ES-I3 (cell line): Measurements from ENCODE around the gene WDR54.
"Not testable (repeated sequence)": the region's sequence is repeated elsewhere in the genome, so short reads cannot be mapped to it uniquely, and the experiment has no call there.

Source experiments
- H3K36me3 ChIP-seq: 2 replicates; pipeline ENCODE4 v1.6.1; 2013; ENCODE audit warnings: mild to moderate bottlenecking, low read length, control low read depth, moderate library complexity; ENCODE audit not compliant: insufficient read depth
- H3K4me1 ChIP-seq: 2 replicates; pipeline ENCODE4 v1.6.1; 2013; ENCODE audit warnings: mild to moderate bottlenecking, control low read depth, low read length; ENCODE audit not compliant: insufficient read depth
- H3K9ac ChIP-seq: 2 replicates; pipeline ENCODE4 v1.6.1; 2013; ENCODE audit warnings: low read depth, mild to moderate bottlenecking, low read length, moderate library complexity
- H3K9me3 ChIP-seq: 2 replicates; pipeline ENCODE4 v1.6.1; 2013; ENCODE audit warnings: mild to moderate bottlenecking, low read length, moderate library complexity; ENCODE audit not compliant: control insufficient read depth, insufficient read depth

The WDR54 gene

DNA sequence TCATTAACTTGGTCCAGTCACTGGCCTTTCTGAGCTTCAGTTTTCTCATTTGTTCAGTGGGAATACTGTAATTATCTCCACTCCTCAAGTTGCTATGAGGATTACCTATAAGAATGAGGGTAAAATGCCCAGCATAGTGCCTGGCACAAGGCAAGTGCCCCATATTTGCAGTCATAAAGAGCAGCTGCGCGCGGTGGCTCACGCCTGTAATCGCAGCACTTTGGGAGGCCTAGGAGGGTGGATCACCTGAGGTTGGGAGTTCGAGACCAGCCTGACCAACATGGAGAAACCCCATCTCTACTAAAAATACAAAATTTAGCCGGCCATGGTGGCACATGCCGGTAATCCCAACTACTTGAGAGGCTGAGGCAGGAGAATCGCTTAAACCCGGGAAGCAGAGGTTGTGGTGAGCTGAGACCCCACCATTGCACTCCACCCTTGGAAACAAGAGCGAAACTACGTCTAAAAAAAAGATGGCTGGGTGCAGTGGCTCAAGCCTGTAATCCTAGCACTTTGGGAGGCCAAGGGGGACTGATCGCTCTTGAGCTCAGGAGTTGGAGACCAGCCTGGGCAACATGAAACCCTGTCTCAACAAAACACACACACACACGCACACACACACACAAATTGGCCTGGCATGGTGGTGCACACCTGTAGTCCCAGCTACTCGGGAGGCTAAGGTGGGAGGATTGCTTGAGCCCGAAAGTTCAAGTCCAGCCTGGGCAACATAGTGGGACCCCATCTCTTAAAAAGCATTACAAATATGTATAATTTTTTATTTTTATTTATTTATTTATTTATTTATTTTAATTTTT, 21.2 kb downstream of the WDR54 start:
- not testable (repeated sequence) for H3K9me3 ChIP-seq, H3K36me3 ChIP-seq
- H3K9ac ChIP-seq: peak overlapping the region; percentile 73
- peaks cover 31% of the 10 kb centered on the region for H3K4me1 ChIP-seq

DNA sequence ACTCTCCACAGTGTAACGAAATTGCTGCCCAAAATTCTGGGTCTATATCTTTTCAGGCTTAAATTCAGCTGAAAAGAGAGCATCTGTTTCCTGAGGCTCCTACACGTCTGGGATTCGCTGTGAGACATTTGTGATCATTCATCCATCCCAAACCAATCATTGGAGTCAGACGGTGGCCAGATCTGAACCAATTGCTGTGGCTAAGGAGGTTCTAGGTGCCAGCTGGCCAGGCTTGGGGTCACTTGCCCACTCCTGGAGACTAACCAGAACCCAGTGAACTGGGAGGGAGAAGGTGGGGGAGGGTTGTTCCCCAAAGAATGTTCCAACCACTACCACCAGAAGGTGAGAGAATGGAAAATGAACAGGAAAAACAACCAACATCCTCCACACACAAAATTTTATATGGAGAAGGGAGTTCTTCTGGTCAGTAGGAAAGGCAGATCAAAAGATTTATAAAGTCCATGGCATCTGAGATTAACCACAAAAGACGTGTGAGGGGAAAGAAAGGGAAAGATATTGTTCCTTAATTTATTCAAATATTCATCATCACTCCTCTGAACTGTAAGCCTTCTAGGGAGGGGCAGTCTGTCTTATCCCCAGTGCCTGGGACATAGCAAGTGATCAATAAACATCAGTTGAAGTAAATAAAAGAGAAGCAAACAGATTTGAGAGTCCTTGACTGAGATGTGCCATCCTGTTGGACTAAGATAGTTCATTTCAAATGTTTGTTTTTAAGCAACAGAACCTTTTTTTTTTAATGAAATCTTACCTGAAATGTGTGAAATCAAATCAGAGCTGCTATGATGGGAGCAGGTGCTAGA, 23.2 kb downstream of the WDR54 start:
- Histone ChIP-seq H3K4me1 (peaks cover 11% of the 10 kb centered on the region), H3K36me3 (no peaks in the 10 kb centered on the region), H3K9ac (no peak overlapping the region), H3K9me3 (no peaks in the 10 kb centered on the region)

DNA sequence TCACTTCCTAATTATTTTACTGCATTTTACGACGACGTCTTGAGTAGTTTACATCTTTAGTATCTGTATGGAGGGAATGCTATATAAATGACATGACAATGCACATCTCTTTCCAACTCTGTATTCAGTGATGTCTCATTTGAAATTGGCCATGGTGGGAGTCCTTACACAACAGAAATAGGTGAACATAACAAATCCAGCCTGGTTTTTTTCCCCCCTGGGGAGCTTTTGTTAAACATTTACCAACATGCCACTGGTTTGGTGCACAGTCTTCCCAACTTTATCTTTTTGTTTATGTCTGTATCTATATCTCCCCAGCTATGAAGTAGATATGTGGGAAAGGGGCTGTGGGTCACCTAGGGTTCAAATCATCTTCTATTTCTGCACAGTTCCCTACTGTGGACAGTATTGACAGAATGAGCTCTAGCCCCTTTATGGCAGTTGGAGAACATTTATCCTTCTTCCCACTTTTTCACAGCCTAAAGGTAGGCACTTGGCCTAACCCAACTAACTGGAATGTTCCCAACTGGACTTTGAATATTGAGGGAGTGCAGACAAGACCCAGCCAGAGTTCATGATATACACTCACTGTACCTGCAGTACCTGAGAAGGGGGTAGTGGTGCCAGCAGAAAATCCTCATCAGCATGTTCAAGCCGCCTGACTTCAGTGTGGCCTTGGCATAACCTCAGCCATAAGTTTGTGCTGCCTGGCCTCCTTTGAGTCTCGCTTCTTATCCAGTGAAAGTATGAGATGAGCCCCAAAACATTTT, 25.9 kb downstream of the WDR54 start:
- peaks cover 11% of the 10 kb centered on the region for H3K4me1 ChIP-seq

DNA sequence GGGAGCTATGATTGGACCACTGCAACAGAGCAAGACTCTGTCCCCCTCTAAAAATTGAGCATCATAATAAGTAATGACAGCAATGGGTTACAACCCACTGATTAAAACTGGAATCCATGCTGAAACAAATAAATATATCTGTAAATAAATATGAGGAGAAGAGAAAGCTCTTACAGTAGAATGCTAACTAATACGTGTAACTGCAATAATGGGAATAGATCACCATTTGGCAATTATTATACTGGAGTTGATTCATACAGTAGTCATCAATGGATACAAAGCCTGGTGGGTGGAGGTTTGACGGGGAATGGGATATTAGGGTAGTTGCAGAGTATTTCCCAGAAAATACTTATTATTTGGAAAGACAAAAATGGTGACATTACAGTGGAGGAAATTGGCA, 27.2 kb downstream of the WDR54 start:
- peaks cover 15% of the 10 kb centered on the region for H3K4me1 ChIP-seq
- H3K9me3 ChIP-seq: no peaks in the 10 kb centered on the region
- H3K9ac ChIP-seq: no peak overlapping the region
- no peaks in the 10 kb centered on the region for H3K36me3 ChIP-seq

More for the DNA sequence above, 25.9 kb downstream of the WDR54 start:
- Histone ChIP-seq H3K9ac (no peak overlapping the region), H3K36me3 (no peaks in the 10 kb centered on the region), H3K9me3 (no peaks in the 10 kb centered on the region)

DNA sequence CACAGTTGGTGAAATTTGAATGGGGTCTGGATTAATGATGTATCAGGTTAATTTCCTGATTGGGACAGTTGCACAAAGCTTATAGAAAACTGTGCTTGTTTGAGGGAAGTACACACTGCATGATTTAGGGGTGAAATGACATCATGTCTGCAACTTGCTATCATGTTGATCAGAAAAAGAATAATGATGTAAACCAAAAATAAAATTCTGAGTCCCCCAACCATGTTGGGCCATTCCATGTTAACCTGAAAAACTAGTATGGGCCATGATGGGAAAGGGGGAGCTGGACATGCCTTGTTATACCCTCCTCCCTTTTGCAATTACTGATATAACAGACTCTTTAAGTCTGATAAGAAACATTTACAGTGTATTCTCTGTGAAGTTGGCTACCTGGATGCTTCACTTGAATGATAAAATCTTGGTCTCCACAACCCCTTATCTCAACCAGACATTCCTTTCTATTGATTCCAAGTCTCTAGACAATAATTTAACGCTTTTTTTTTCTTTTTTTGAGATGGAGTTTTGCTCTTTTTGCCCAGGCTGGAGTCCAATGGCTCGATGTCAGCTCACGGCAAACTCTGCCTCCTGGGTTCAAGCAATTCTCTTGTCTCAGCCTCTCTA, 29.1 kb downstream of the WDR54 start:
- Histone ChIP-seq H3K4me1 (peaks cover 5% of the 10 kb centered on the region; the same call in 1 of the 2 replicates), H3K9ac (no peak overlapping the region), H3K36me3 (no peaks in the 10 kb centered on the region), H3K9me3 (no peaks in the 10 kb centered on the region)

DNA sequence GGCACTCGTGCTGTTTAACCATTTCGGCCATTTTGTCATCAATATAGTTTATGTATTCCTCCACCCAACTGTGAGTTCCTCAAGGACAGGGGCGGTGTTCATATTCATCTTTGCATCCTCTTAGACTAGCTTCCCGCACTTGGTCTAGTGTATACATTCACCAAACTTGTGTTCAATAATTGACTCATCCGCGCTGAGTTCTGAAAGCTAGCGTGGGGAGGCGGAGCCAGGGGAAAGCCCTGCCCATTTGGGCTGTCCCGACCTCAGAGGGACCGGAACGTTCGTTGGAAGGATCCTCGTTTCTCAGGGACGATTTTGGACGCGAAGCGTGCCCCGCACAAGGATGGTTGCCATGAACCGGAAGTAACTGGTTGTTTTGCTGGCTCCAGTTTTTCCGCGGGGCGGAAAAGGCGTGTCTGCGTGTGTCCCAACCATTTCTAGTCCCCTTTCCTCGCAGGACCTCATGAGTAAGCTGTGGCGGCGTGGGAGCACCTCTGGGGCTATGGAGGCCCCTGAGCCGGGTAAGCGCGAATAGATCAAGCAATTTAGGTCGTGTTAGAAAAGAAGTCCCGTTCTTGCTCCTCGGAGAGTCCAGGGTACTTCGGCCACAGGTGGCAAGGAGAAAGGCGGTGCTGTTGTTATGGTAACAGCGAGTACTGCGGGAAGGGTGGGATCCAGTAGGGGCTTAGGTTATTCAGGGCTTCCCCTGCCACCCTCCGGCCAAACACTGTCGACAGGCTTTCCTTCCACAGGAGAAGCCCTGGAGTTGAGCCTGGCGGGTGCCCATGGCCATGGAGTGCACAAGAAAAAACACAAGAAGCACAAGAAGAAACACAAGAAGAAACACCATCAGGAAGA, 33.4 kb downstream of the WDR54 start, which contains the start of gene INO80B:
TSS of gene INO80B (plus strand) at position 434 of the 858 bp plus-strand sequence. CDS start at position 464, 30 bp downstream.
- no peaks in the 10 kb centered on the region for H3K36me3 ChIP-seq
- H3K9ac ChIP-seq: peak within 1 kb of the TSS; percentile 95
- no peaks in the 10 kb centered on the region for H3K9me3 ChIP-seq
- peaks cover 16% of the 10 kb centered on the region for H3K4me1 ChIP-seq

DNA sequence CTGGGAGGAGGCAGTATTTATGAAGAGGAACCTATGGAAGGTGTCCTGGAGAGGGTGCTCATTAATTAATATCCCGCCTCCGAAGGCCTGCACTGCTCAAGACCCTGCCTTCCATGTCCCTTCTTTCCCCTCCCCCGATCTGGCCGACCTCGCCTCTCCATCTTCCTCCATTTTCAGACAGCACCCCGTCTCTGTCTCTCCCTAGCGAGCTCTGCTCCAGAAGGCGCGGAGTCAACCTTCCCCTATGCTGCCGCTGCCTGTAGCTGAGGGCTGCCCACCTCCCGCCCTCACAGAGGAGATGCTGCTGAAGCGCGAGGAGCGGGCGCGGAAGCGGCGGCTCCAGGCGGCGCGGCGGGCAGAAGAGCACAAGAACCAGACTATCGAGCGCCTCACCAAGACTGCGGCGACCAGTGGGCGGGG, 35.6 kb downstream of the WDR54 start:
- H3K36me3 ChIP-seq: no peaks in the 10 kb centered on the region
- H3K9ac ChIP-seq: peak overlapping the region; percentile 66
- peaks cover 16% of the 10 kb centered on the region for H3K4me1 ChIP-seq
- no peaks in the 10 kb centered on the region for H3K9me3 ChIP-seq

DNA sequence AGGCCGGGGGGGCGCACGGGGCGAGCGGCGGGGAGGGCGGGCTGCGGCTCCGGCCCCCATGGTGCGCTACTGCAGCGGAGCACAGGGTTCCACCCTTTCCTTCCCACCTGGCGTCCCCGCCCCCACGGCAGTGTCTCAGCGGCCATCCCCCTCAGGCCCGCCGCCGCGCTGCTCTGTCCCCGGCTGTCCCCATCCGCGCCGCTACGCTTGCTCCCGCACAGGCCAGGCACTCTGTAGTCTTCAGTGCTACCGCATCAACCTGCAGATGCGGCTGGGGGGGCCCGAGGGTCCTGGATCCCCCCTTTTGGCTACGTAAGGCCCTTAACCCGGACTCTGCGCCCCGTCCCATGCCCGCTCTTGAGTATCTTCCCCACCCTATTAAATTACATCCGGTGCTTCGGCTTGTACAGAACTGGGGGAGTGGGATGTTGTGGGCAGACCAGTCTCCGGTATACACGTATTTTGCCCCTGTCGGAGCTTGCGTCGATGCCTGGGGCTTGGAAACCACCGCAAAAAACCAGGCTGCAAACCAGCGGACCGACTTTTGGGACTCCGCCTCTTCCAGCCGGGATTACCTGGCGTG, 36.1 kb downstream of the WDR54 start:
- Histone ChIP-seq H3K4me1 (peaks cover 13% of the 10 kb centered on the region), H3K9ac (peak overlapping the region; percentile 90), H3K9me3 (no peaks in the 10 kb centered on the region), H3K36me3 (no peaks in the 10 kb centered on the region)

DNA sequence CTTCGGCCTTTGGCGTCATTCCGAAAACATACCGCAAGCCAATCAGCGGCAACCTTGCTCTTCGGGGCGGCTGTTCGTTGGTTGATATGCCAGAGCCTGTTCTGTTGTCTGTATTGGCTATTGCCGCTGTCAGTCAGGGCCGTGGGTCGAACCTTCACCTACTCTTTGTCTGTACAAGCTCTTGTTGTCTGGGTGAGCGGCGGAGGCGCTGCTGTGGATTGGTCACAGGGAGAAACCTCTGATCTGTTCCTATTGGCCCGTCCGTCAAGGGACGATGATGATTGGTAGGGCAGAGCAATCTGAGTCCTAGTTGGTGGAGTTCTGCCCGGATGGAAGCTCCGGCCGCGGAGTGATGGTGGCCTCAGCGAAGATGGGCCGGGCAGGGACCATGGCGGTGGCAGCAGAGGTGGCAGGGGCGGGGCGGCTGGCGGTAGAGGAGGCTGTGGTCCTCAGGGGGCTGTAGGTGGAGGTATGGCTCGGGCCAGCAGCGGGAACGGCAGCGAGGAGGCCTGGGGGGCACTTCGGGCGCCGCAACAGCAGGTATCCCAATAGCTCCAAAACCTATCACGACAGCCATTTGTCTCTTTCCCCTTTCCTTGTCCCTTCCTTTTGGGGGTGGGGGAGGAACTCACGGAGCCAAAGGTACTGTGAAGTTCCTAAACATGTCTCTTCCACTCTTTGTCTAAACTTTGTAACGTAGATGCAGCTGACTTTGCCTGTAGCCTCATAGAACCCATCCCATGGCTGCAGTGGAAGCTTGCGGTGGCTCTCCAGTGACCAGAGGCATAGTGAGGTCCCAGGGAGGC, 36.8 kb downstream of the WDR54 start, which contains the start of gene WBP1:
TSS of gene WBP1 (plus strand) at position 307 of the 806 bp plus-strand sequence. CDS start at position 472, 165 bp downstream.
- H3K4me1 ChIP-seq: peaks cover 11% of the 10 kb centered on the region
- peak within 1 kb of the TSS; percentile 90 for H3K9ac ChIP-seq
- no peaks in the 10 kb centered on the region for H3K36me3 ChIP-seq
- no peaks in the 10 kb centered on the region for H3K9me3 ChIP-seq

DNA sequence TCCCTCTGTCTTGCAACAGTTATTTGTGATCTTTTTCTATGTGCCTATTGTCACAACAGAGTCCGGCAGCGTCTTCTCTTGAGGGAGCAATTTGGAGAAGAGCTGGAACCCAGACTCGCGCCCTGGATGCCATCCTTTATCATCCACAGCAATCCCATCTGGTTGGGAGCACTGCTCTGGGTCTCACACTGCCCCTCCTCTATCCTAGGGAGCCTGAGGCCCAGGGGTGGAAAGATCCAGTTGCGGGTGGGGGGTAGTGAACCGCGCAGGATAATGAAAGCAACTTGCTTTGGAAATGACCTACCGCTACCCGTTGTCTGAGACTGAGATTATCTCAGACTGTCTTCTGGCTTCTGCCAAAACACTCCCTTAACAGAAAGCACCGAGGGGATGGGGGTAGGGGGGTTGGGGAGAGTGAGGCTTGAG, 37.4 kb downstream of the WDR54 start:
- Histone ChIP-seq H3K36me3 (no peaks in the 10 kb centered on the region), H3K9me3 (no peaks in the 10 kb centered on the region), H3K9ac (peak overlapping the region; percentile 90), H3K4me1 (peaks cover 11% of the 10 kb centered on the region)

DNA sequence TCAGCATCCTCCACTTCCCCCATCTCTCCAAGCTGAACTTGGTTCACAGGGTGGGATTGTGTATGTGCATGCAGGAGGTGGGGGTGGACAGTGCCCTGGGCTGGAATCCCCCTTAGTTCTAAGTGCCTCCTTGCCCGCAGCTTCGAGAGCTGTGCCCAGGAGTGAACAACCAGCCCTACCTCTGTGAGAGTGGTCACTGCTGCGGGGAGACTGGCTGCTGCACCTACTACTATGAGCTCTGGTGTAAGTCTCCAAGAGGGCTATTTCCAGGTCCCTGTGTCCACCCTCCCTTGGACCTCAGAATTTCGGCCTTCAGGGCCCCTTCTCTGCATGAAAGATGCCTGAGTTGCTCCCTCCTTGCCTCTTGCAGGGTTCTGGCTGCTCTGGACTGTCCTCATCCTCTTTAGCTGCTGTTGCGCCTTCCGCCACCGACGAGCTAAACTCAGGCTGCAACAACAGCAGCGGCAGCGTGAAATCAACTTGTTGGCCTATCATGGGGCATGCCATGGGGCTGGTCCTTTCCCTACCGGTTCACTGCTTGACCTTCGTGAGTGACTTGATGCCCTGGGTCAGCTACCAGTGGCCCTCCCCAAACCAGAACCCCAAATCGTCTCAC, 38.1 kb downstream of the WDR54 start:
- not testable (repeated sequence) for H3K9ac ChIP-seq, H3K9me3 ChIP-seq, H3K36me3 ChIP-seq
- H3K4me1 ChIP-seq: peaks cover 11% of the 10 kb centered on the region

DNA sequence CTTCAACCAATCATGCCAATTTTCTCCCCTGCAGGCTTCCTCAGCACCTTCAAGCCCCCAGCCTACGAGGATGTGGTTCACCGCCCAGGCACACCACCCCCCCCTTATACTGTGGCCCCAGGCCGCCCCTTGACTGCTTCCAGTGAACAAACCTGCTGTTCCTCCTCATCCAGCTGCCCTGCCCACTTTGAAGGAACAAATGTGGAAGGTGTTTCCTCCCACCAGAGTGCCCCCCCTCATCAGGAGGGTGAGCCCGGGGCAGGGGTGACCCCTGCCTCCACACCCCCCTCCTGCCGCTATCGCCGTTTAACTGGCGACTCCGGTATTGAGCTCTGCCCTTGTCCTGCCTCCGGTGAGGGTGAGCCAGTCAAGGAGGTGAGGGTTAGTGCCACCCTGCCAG, 38.7 kb downstream of the WDR54 start:
- not testable (repeated sequence) for H3K9ac ChIP-seq, H3K36me3 ChIP-seq, H3K9me3 ChIP-seq
- peaks cover 11% of the 10 kb centered on the region for H3K4me1 ChIP-seq
